HG03520 (cell line): Measurements from ENCODE around the gene GRID2.
"Not testable (repeated sequence)": the region's sequence is repeated elsewhere in the genome, so short reads cannot be mapped to it uniquely, and the experiment has no call there.

Experiments
- ATAC-seq: cut with Tn5 transposase; IDR thresholded peaks from one replicate; pipeline ENCODE4 v1.9.1; 2021; ENCODE audit warnings: mild to moderate bottlenecking, moderate library complexity; ENCODE audit not compliant: unreplicated experiment

The GRID2 gene

GRCh38 chr4:92433272-92433758 lies 129.5 kb downstream of the GRID2 start:
- ATAC-seq = no peak

GRCh38 chr4:92438722-92439121 lies 135.0 kb downstream of the GRID2 start:
- not testable (repeated sequence) for ATAC-seq

GRCh38 chr4:92442131-92442530 lies 138.4 kb downstream of the GRID2 start:
- ATAC-seq = not testable (repeated sequence)

- not testable (repeated sequence) for ATAC-seq
These were observed 140.5 kb downstream of the GRID2 start for GRCh38 chr4:92444143-92444843.

GRCh38 chr4:92445127-92445526 lies 141.4 kb downstream of the GRID2 start:
- ATAC-seq = no peak

GRCh38 chr4:92447255-92447905 lies 143.6 kb downstream of the GRID2 start:
- no peak for ATAC-seq

GRCh38 chr4:92448176-92448575 lies 144.4 kb downstream of the GRID2 start:
- not testable (repeated sequence) for ATAC-seq

- ATAC-seq = no peak
These were observed 146.9 kb downstream of the GRID2 start for GRCh38 chr4:92450694-92451093.

- ATAC-seq = no peak
These were observed 148.0 kb downstream of the GRID2 start for GRCh38 chr4:92451782-92452181.

GRCh38 chr4:92452383-92452782 lies 148.6 kb downstream of the GRID2 start:
- ATAC-seq = not testable (repeated sequence)

- no peak for ATAC-seq
These were observed 151.6 kb downstream of the GRID2 start for GRCh38 chr4:92455329-92455839.

- no peak for ATAC-seq
These were observed 152.2 kb downstream of the GRID2 start for GRCh38 chr4:92455951-92456350.

GRCh38 chr4:92461732-92462131 lies 158.0 kb downstream of the GRID2 start:
- ATAC-seq = no peak

- no peak for ATAC-seq
These were observed 173.5 kb downstream of the GRID2 start for GRCh38 chr4:92477298-92477697.

- no peak for ATAC-seq
These were observed 179.6 kb downstream of the GRID2 start for GRCh38 chr4:92483341-92483740.

- no peak for ATAC-seq
These were observed 184.7 kb downstream of the GRID2 start for GRCh38 chr4:92488496-92488895.

- no peak for ATAC-seq
These were observed 193.4 kb downstream of the GRID2 start for GRCh38 chr4:92497141-92497540.

GRCh38 chr4:92501456-92501855 lies 197.7 kb downstream of the GRID2 start:
- ATAC-seq = no peak

GRCh38 chr4:92506933-92507332 lies 203.2 kb downstream of the GRID2 start:
- no peak for ATAC-seq

GRCh38 chr4:92514627-92515026 lies 210.9 kb downstream of the GRID2 start:
- ATAC-seq = no peak

- ATAC-seq = no peak
These were observed 212.7 kb downstream of the GRID2 start for GRCh38 chr4:92516450-92516849.

- no peak for ATAC-seq
These were observed 216.0 kb downstream of the GRID2 start for GRCh38 chr4:92519727-92520126.
